T-helper 1 cell treated with Interleukin-12 subunit alpha and Interleukin-12 subunit beta and Interleukin-4 antibody, amounts not matched to agents 30 ng/mL and 1 ng/mL, for 36 hours (primary cell): ENCODE measurements around the gene ELK4. TPM values are rescaled to one million over a fixed set of nuclear protein-coding genes. Genes with fewer than 3 reads are reported as not detected.

ENCODE experiments used
- intact Hi-C: fragments of 100-400 bp; cut with micrococcal nuclease; formaldehyde crosslinking; loops from one replicate; pipeline ENCODE4 v1.15.1; 2024
- total RNA-seq: library from RNA; stranded (reverse); gene quantifications from 2 replicates; pipeline ENCODE4 v1.2.3, GENCODE V29; 2022

Gene ELK4
- total RNA-seq, 1 donor from 2014 or later, result 115 TPM

GRCh38 chr1:205597691-205598314 lies 34.0 kb downstream of the ELK4 start:
- intact Hi-C loops, result no loop called here

DNA sequence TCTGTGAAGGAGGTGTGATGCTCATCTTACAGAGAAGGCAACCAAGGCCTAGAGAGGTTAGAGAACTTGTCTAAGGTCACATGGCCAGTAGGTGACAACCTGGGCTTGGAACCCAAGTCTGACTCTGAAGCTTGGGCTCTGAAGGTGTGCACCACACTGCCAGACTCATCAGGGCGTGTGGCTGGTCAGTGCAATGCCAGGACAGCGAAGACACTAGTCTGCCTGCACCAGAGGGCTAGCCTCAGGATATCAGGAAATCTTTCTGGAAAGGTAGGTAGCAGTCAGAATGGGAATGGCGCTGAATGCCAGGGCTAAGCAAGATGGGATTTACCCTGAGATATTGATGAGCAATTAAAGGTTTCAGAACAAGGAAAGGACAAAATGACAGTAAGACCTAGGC lies 34.9 kb downstream of the ELK4 start:
- intact Hi-C loops, result no loop called here

DNA sequence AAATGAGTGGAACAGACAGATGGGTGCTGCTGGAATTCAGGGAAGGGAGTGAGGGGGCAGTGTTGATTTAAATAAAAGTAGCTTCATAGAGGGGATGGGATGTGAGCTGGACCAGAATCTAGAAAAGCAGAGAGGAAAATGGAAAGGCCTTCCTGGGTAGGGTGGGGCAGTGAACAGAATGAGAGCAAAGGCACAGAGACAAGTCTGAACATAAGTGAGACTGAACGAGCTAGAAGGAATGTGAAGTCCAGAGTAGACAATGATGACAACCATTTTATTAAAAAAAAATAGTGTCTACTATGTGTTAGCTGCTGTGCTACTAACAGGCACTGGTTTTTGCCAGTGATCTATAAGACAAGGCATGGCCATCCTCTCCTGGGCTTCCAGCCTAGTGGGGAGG lies 36.0 kb downstream of the ELK4 start:
- intact Hi-C loops, result no loop called here

DNA sequence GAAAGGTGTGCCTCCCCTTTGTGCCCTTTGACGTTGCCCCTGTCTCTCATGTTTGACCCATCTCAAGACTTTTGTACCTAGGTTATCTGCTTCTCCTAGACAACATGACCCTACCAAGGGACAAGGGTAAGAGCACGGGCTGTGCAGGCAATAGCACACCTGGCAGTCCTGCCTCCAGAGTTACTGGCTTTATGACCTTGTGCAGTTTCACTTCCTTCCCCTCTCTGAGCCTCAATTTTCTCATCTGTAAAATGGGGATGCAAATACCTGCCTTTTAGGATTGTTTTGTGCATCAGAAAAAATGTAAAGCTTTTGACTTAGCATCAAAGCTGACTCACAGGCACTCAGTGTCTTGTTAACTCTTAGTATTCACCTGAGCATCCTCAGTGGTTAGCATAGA lies 36.4 kb downstream of the ELK4 start:
- intact Hi-C loops, result no loop called here

- intact Hi-C loops, result loop anchor here (5.0 kb wide), 1 partner anchor 308 kb away; no protein-coding TSS in a partner anchor
Measured at GRCh38 chr1:205594846-205595245, 37.0 kb downstream of the ELK4 start.

GRCh38 chr1:205593967-205594366 lies 37.8 kb downstream of the ELK4 start:
- intact Hi-C loops, result loop anchor here (2.0 to 5.0 kb wide), 2 partner anchors 157 to 307 kb away; partner anchors contain the start of gene NUCKS1

DNA sequence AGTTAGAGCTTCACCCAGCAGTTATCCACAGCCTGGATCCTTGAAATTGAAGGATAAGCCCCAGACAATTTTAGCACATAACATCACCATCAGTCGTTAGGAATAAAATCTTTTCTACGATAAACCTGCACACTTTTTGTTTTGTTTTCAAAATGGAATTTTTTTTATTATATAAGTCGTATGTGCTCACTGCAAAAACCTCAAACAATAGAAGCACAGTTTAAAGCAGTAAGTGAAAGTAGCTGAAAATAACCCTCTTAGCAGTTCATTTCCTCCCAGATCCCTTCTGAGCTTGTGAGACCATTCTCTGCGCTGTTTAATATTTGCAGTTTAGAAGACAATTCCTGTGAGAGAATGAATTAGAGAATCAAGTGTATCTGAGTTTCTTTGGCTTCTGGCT lies 38.3 kb downstream of the ELK4 start:
- intact Hi-C loops, result loop anchor here (2.0 to 5.0 kb wide), 2 partner anchors 157 to 306 kb away; partner anchors contain the start of gene NUCKS1

GRCh38 chr1:205592443-205593003 lies 39.3 kb downstream of the ELK4 start:
- intact Hi-C loops, result loop anchor here (1.0 to 5.0 kb wide), 6 partner anchors 40 to 305 kb away; partner anchors contain the start of genes ELK4 and NUCKS1

DNA sequence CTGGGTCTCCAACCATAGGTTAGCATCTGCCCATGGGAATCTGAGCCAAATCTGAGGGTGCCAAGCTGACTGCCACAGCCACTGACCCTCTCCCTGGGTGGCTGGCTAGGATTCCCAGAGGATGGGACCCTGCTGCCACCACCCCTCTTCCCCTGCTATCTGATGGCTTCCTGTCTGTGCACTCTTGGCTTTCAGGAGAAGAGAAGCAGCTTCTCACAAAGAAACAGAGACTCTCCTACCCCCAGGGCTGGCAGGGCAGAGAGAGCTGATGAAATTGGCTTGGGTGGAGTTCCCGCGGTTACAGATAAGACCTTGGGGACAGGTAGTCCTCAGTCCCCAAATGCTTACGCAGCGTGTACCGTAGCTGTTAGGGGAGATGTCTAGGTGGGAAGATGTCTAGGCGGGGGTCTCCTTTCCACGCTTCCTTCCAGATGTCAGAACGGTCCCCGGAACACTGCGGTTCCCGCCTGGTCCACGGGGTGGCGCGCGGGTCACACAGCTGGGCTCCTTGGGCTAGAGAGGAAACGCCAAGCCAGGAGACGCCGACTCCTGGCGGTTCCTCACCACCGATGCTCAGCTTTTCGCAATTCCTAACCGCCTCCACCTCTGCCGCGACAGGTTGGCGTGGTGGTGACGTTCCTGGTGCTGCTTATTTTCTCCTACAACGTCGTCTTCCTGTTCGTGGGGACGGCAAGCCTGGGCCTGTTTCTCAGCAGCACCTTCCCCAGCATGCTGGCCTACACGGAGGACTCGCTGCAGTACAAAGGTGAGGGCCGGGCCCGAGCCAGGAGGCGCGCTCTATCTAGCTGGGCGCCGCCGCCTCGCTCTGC lies 40.1 kb downstream of the ELK4 start:
- intact Hi-C loops, result loop anchor here (1.0 to 5.0 kb wide), 7 partner anchors 41 to 304 kb away; partner anchors contain the start of genes ELK4, NUCKS1 and RAB29

GRCh38 chr1:205590777-205591513 lies 40.9 kb downstream of the ELK4 start:
- intact Hi-C loops, result loop anchor here (2.0 to 5.0 kb wide), 2 partner anchors 184 to 304 kb away; partner anchors contain the start of gene RAB29

DNA sequence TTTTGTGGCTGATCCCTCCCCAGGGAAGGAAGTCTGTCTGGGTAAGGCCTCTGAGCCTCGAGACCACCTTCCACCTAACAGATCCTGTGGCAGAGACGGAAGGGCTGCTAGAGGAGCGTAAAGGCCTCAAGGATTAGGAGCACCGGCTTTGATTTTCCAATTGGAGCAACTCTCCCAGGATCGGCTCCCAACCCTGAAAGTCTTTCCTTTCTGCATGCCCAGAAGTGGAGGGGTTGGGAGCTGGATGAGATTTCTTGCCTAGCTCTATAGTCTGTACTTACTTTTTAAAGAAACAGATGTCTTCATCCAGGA lies 41.4 kb downstream of the ELK4 start:
- intact Hi-C loops, result loop anchor here (2.0 to 5.0 kb wide), 2 partner anchors 184 to 303 kb away; partner anchors contain the start of gene RAB29

- intact Hi-C loops, result loop anchor here (2.0 to 5.0 kb wide), 2 partner anchors 185 to 303 kb away; partner anchors contain the start of gene RAB29
Measured at GRCh38 chr1:205589618-205590456, 42.0 kb downstream of the ELK4 start.

DNA sequence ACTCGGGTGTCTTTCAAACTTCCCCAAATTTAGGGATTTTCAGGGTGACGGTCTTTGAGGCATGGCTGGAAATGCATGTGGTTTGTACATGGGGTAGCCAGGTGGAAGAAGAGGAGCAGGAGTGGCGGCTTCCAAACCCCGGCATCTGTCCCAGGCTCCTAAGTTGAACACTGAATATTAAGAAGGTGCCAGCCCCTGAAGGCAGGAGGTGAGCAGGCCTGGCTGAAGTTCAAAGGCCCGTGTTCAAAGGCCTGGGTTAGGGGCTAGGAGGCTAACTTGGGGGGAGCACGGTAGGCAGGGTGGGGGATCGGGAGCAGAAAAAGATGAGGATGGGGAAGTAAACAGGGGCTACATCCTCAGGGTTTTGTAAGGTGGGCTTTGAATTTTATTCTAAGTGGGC lies 42.8 kb downstream of the ELK4 start:
- intact Hi-C loops, result no loop called here

GRCh38 chr1:205588636-205589035 lies 43.2 kb downstream of the ELK4 start:
- intact Hi-C loops, result no loop called here

DNA sequence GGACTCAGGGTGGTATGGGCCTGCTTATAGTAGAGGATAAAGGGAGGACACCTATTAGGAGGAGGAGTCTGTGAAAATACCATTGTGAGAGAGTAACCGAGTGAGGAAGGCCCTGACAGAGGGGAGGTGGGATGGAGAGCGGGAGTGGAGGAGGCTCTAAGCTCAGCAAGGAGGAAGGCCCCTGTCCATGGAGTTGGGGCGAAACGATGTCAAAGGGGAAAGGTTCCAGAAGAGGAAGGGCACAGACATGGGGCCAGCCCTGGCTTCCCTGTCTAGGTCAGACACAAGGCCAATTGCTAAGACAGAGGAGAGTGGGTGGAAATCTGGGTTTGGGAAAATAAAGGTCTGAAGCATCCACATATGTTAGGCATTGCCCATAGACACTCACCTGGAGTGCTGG lies 44.2 kb downstream of the ELK4 start:
- intact Hi-C loops, result no loop called here

DNA sequence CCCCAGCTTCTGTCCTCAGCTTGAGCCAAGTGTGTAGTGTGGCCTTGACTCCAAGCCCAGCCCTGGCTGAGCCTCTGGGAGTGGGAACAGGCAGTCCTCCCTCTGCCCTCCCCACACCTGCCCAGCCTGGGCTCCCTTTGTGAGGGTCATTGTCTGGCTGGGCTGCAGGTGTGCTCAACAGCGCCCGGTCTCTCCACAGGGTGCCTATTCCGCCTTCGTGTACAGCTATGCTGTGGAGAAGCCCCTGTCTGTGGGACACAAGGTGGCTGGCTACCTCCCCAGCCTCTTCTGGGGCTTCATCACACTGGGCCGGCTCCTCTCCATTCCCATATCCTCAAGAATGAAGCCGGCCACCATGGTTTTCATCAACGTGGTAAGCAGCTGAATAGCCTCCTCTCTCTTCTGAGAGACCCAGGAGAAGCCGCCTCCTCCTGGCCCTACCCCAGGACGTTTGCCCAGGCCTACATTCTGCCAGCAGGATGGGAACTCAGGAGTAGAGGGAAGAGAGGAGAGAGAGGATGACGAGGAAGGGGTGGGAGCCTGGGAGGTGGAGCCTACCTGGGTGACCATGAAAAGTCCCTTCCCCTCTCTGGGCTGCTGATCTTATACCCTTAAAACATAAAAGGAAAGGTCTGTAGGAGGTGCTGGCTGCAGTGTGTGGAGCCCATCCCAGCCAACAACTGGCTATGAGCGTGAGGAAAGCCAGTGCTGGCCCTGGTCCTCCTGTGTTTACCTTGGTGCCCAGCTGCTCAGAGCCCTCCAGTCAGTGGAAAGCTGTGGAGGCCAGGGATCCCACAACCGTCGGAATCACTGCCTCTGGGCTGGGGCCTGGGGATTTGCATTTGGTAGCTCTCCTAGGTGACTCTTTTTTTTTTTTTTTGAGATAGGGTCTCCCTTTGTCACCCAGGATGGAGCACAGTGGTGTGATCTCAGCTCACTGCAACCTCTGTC lies 45.7 kb downstream of the ELK4 start:
- intact Hi-C loops, result no loop called here

DNA sequence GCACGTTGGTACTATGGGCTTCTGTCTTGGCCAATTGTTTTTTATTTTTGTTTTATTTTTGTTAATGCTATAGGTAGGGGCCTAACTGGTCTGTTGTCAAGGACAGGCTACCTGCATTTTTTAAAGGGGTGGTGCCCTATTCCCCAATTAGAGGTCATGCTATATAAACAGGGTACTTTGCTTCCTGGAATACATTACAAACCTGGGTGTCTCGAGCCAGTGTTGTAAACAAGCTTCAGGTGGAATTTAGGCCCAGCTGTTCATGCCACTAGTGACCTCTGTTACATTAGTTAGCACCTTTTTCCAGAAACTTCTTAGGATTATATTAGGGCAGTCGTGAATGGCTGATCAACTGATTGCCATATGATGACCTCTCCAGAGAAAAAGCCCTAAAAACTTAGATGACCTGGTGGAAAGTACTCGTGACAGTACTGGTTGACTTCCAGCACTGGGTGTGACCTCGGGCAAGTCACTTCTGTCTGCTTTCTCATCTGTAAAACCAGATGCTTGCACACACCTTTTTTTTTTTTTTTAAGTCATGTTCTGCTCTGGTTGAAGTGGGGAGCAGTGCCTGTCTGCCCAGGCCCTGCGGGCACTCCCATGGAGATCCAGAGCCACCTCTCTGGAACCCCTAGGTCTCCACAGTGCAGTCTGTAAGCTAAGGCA lies 46.5 kb downstream of the ELK4 start:
- intact Hi-C loops, result no loop called here

- intact Hi-C loops, result loop anchor here (5.0 kb wide), 1 partner anchor 52 kb away; no protein-coding TSS in a partner anchor
Measured at GRCh38 chr1:205584732-205585131, 47.1 kb downstream of the ELK4 start.
